ENCODE results near the gene RPL37.
"Not testable (repeated sequence)": the region's sequence is repeated elsewhere in the genome, so short reads cannot be mapped to it uniquely, and the experiment has no call there.

RPL37 gene

GRCh38 chr5:40832345-40832744, 2.7 kb downstream of the RPL37 start:
- DNase-seq, result no peak

DNA sequence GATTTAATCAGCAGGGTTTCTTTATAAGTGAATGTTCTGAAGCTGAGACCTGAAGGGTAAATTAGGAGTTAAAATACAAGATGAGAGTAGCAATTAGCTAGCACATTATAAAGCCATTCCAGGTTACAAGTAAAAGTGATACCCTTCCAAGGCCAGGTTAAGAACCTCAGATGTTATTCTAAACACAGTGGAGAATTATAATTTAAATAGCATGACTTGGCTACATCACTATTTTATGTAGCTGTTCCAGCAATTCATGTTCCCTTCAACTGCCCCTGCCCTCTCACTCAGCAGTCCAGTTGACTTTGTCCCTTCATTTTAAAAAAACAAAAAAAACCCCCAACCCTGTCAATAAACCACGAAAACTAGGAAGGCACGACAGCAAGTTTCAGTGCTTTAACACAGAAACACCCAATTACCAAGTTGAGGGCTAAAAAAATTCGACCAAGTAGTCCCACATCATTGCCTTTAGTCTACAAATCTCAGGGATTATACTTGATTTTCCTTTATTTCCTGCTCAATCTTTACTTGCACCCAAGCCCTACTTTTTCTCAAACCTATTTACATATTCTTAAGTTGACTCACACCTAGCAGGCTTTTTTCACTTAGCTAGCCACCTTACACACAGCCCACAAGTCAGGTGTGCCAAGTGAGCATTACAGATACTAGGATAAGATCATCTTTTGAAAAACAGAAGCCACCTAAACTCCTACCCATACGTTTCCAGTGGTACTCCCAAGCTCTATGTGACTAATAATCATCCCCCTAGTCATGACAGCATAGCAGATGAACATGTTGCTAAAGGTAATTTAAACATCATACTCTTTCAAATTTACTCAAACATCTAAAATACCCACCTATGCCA, 3.4 kb downstream of the RPL37 start:
- no peak for DNase-seq

DNA sequence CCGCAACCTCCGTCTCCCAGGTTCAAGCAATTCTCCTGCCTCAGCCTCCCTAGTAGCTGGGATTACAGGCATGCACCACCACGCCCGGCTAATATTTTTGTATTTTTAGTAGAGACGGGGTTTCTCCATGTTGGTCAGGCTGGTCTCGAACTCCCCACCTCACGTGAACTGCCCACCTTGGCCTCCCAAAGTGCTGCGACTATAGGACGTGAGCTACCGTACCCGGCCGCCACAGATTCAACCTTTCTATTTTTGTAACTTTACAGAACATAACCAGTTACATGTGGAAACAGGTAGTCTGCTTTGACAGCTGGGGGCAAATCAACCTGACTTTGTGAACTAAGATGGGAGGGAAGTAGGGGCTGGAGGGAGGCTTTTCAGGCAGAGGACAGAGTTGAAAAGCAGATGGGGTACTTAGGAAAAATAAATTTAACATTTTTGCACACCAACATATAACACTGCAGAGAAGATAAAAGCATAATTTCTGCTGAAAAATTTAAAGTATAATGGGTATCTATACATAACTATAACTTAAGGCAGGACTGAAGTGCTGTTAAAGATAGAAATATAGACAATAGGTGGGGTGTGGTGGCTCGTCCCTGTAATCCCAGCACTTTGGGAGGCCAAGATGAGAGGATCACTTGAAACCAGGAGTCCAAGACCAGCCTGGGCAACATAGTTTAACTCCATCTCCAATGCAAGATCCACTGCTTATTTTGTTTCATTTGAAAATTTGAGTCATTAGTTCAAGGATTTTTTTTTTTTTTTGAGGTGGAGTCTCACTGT, 5.1 kb downstream of the RPL37 start:
- no peak for DNase-seq

GRCh38 chr5:40828690-40829661, 6.0 kb downstream of the RPL37 start:
- no peak for DNase-seq

DNA sequence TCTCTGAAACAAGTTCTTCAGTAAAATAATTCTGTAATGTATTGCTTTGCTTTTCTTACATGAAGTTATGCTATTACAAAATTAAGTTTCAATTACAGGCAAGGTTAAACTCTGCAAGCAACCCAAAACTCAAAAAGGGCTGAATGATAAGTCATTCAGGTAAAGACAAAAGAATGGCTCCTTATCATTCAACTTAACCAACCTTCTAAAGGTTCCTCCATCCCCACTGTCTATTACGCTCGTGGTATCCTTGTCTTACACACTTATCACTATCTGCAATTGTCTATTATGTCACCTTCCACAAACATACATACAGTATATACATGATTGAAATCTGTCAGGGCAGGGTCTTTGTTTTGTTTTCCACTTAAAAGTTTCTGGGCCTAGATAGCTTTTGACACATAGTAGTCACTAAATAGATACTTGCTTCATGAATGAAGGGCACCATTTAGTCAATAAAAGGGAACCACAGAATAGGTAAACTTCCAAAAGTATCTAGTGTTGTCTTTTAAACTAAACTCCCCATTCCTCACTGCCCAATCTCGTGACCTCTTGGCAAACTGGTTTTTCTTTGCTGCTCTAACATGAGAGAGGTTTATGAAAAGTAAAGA, 6.9 kb downstream of the RPL37 start:
- DNase-seq, result no peak

DNA sequence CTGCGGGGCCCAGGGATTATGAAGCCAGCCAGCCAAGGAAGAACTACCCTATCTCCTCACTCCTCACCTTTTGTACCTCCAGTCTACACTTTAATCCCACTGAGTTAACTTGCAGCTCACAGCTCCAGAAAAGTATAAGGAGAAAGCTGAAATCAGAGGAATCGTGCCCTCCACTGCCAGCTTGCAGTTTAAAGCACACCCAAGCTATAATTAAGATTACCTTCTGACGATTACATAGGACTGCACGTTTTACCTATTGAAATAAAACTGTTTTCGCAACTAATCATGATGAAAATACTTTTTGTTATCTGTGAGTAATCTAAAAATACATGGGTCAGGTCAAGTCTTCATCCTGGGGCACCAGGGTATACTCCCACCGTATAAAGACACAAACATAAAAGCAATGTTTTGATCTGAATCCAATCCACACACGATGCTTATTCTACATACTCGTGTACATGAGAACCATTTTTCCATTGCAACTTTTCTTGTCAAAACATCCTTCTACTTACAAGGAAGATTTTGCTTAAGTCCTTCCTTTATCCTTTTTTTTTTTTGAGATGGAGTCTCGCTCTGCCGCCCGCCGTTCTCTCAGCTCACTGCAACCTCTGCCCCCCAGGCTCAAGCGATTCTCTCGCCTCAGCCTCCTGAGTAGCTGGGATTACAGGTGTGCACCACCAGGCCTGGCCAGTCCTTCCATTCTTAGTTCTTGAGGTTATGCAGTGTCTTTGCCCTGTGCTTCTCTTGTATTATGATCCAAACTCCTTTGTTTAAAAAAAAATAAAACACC, 7.6 kb downstream of the RPL37 start:
- no peak for DNase-seq

- no peak for DNase-seq
These were observed 8.4 kb downstream of the RPL37 start for GRCh38 chr5:40826489-40827187.

- not testable (repeated sequence) for DNase-seq
These were observed 9.5 kb downstream of the RPL37 start for GRCh38 chr5:40825461-40826043.

GRCh38 chr5:40823459-40823858, 11.6 kb downstream of the RPL37 start:
- no peak for DNase-seq

DNA sequence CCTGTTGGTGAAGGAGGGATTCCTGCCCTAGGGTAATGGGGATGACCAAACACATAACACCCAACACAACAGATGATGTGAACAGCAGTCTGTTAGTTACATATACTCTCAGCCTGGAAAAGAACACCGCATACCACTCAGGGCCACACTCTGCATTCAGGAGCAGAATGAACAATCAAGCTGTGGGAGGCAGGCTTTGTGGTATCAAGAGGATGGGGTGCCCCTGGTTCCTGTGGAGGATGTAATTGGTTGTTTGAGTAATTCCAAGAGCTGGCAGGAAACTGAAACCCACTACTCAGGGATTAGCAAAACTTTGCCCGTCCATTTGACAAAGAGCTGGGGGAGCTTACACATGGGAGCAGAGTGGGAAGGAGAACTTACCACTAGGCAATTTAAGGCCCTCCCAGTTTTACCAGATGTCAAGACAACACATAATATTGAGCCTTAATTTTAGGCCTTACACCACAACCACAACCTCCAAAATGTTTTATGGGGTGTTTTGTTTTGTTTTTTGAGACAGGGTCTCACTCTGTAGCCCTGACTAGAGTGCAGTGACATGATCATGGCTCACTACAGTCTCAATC, 21.2 kb downstream of the RPL37 start:
- DNase-seq, result no peak

- DNase-seq, result no peak
These were observed 22.9 kb downstream of the RPL37 start for GRCh38 chr5:40812125-40812524.

GRCh38 chr5:40801771-40802562, 33.1 kb downstream of the RPL37 start:
- DNase-seq, result no peak

GRCh38 chr5:40799258-40799657, 35.8 kb downstream of the RPL37 start:
- no peak for DNase-seq

DNA sequence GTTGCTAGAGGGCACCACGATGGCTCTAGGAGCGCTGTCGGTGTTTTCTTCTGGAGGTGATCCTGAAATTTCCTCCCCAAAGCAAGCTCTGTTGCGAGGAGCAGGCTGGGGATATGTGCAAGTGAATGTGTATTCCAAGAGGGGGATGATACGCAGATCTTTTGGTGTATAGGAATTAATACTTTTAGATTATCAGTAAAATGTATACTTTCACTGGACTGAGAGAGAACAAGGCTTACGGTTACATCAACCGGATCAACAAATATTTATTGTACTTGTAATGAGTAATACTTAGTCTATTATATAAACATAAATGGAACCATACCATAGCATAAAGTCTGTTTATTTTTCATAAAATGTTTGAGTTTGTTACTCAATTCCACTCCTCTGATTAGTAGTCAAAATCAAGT, 36.2 kb downstream of the RPL37 start:
- DNase-seq, result no peak

GRCh38 chr5:40798012-40798800, 36.8 kb downstream of the RPL37 start, which contains the start of gene PRKAA1:
Gene PRKAA1 (minus strand): TSS chr5:40798374. CDS start chr5:40798189, 185 bp downstream.
- peak; percentile 83 for DNase-seq

GRCh38 chr5:40797273-40798011, 37.6 kb downstream of the RPL37 start:
- peak; percentile 77 for DNase-seq

DNA sequence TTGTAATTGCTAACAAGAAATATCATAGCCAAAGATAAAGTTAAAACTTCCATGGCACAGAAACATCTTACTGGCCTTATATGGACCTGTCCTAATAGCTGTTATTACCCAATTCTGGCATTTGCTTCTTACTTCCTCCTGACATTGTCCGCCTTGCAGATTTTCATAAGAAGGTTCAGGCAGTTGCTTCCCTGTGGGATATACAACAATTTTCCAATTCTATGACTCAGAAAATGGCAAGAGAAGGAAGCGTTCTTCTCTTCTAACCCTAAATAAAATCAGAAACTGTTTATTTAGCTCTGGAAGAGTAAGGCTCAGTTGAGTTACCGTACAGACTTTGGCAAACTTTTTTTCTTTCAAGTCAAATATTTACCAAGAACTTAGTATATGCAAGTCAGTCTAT, 38.5 kb downstream of the RPL37 start:
- no peak for DNase-seq

DNA sequence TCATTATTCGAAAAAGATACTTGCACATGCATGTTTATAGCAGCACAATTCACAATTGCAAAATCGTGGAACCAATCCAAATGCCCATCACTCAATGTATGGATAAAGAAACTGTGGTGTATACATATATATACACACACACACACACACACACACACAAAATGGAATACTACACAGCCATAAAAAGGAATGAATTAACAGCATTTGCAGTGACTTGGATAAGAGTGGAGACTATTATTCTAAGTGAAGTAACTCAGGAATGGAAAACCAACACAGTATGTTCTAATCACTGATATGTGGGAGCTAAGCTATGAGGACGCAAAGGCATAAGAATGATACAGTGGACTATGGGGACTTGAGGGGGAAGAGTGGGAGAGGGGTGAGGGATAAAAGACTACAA, 40.1 kb downstream of the RPL37 start:
- DNase-seq, result not testable (repeated sequence)
